ENCODE results near the gene PEAK1.

PEAK1 gene

DNA sequence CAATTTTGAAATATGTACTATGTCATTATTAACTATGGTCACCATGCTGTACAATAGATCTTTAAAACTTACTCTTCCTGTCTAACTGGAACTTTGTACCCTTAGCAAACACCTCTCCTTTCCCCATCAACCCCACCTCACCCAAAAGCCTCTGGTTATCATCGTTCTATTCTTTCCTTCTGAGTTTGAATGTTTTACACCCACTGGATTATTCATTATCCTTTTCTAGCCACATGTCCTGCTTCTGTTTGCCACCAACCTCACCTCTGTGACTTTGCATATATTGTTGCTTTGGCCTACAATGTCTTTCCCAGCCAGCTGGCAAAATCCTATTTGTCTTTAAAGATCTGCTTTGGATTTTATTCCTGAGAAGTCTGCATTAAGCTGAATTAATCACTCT is 246.4 kb downstream of the PEAK1 start:
- Histone ChIP-seq H3K27ac (replicated peaks; ENCODE audit: low read length) (no peak overlapping the region), H3K23ac (ENCODE audit: low read depth, low read length, poor library complexity) (no peak overlapping the region), H2AK5ac (ENCODE audit: low read depth, low read length) (no peak overlapping the region), H2BK12ac (ENCODE audit: low read length) (no peak overlapping the region), H3K27me3 (ENCODE audit: control insufficient read depth in 3 of 3, insufficient read depth in 3 of 3, low read depth in 1 of 3, low read length in 3 of 3) (no peaks in the 10 kb centered on the region), H3K9me3 (replicated peaks in 1 of 2; ENCODE audit: control insufficient read depth in 2 of 2, insufficient read depth in 1 of 2, low read depth in 1 of 2, low read length in 2 of 2) (no peaks in the 10 kb centered on the region), H2BK15ac (ENCODE audit: low read length) (no peak overlapping the region), H3K4ac (ENCODE audit: low read length) (no peak overlapping the region), H3K4me2 (ENCODE audit: insufficient read depth, low read length, poor library complexity, severe bottlenecking) (no peak overlapping the region), H2BK5ac (ENCODE audit: low read length) (no peak overlapping the region), H4K8ac (ENCODE audit: low read depth, low read length) (no peak overlapping the region), H3K14ac (ENCODE audit: low read length) (no peak overlapping the region), H2AFZ (ENCODE audit: low read length) (no peak overlapping the region), H3K9ac (ENCODE audit: low read depth, low read length, poor library complexity) (no peak overlapping the region), H3K18ac (ENCODE audit: low read length) (no peak overlapping the region), H3K36me3 (replicated peaks in 1 of 2; ENCODE audit: control insufficient read depth in 2 of 2, insufficient read depth in 2 of 2, low read length in 2 of 2) (peaks cover 0 to 3% of the 10 kb centered on the region in 2 donors), H3K79me1 (ENCODE audit: low read depth, low read length) (no peaks in the 10 kb centered on the region), H3K4me1 (ENCODE audit: control insufficient read depth in 2 of 2, insufficient read depth in 1 of 2, low read depth in 1 of 2, low read length in 2 of 2) (no peaks in the 10 kb centered on the region), H3K4me3 (ENCODE audit: low read length in 2 of 2) (no peak overlapping the region), H2BK120ac (ENCODE audit: low read depth, low read length) (no peak overlapping the region), H4K91ac (ENCODE audit: low read depth, low read length, poor library complexity) (no peak overlapping the region)
- DNase-seq (ENCODE audit: low spot score) = no peak
- no CpG with 5 or more reads among the region's 1 CpG for WGBS, 2 donors (ENCODE audit: extremely low coverage in 2 of 2, insufficient read length in 2 of 2, insufficient replicate concordance in 1 of 2)

DNA sequence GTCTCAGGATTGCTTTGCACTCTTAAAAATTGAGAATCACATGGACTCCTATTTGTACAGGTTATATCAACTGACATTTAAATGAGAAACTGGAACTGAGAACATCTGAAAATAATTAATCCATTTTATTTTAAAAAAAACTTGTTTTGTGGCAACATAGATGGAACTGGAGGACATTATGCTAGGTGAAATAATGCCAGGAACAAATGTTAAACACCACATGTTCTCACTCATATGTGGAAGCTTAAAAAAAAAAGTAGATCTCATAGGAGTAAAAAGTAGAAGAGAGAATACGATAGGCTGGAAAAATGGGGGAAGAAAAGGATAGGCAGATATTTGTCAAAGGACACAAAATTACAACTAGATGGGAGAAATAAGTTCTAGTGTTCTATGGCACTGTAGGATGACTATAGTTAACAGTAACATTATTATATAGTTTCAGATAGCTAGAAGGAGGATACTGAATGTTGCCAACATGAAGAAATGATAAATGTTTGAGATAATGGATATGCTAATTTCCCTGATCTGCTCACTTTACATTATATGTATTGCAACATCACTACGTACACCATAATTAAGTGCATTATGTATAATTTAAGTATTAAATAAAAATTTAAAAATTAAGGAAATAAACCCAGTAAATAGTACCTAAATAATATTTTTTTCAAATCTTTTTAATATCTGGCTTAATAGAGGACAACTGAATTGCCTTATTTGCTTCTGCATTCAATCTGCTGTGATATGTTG is 248.5 kb downstream of the PEAK1 start:
- Histone ChIP-seq H2BK120ac (ENCODE audit: low read depth, low read length) (no peak overlapping the region), H3K79me1 (ENCODE audit: low read depth, low read length) (no peaks in the 10 kb centered on the region)
- no CpG with 5 or more reads among the region's 2 CpGs for WGBS, 2 donors (ENCODE audit: extremely low coverage in 2 of 2, insufficient read length in 2 of 2, insufficient replicate concordance in 1 of 2)

DNA sequence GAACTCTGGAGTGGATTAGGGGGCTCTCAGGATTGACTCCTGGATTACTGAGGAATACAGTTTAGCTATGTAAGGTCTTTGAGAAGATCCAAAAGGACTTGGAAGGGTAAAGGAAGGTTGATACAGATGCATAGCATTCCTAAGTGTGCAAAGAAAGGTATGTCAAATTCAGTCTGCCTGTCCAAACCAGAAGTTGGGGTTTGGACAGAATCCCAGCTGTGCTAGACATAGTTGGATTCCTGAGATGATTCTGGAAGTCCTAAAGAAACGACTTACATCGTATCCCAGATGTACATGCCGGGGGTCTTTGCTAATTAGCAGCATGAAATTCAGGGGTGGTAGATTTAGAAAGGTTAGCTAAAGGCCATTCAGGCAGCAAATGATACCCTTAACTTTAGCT is 251.3 kb downstream of the PEAK1 start:
- no peak overlapping the region for H2AFZ ChIP-seq (ENCODE audit: low read length)
- no peak overlapping the region for H4K91ac ChIP-seq (ENCODE audit: low read depth, low read length, poor library complexity)
- H3K4me1 ChIP-seq (ENCODE audit: control insufficient read depth in 2 of 2, insufficient read depth in 1 of 2, low read depth in 1 of 2, low read length in 2 of 2) = peaks cover 0 to 2% of the 10 kb centered on the region in 2 donors
- no peak overlapping the region for H3K18ac ChIP-seq (ENCODE audit: low read length)
- no peak overlapping the region for H2BK5ac ChIP-seq (ENCODE audit: low read length)
- H2BK15ac ChIP-seq (ENCODE audit: low read length) = no peak overlapping the region
- no peaks in the 10 kb centered on the region for H3K36me3 ChIP-seq (replicated peaks in 1 of 2; ENCODE audit: control insufficient read depth in 2 of 2, insufficient read depth in 2 of 2, low read length in 2 of 2)
- no peak overlapping the region for H3K14ac ChIP-seq (ENCODE audit: low read length)
- no peaks in the 10 kb centered on the region for H3K9me3 ChIP-seq (replicated peaks in 1 of 2; ENCODE audit: control insufficient read depth in 2 of 2, insufficient read depth in 1 of 2, low read depth in 1 of 2, low read length in 2 of 2)
- H2AK5ac ChIP-seq (ENCODE audit: low read depth, low read length) = no peak overlapping the region
- no CpG with 5 or more reads among the region's 3 CpGs for whole genome bisulfite sequencing, 2 donors (ENCODE audit: extremely low coverage in 2 of 2, insufficient read length in 2 of 2, insufficient replicate concordance in 1 of 2)
- H3K4me3 ChIP-seq (ENCODE audit: low read length in 2 of 2) = no peak overlapping the region
- H3K9ac ChIP-seq (ENCODE audit: low read depth, low read length, poor library complexity) = no peak overlapping the region
- no peak for DNase-seq (ENCODE audit: low spot score)
- no peaks in the 10 kb centered on the region for H3K79me1 ChIP-seq (ENCODE audit: low read depth, low read length)
- H4K8ac ChIP-seq (ENCODE audit: low read depth, low read length) = no peak overlapping the region
- no peak overlapping the region for H3K27ac ChIP-seq (replicated peaks; ENCODE audit: low read length)
- H2BK12ac ChIP-seq (ENCODE audit: low read length) = no peak overlapping the region
- no peak overlapping the region for H3K4me2 ChIP-seq (ENCODE audit: insufficient read depth, low read length, poor library complexity, severe bottlenecking)
- no peaks in the 10 kb centered on the region for H3K27me3 ChIP-seq (ENCODE audit: control insufficient read depth in 3 of 3, insufficient read depth in 3 of 3, low read depth in 1 of 3, low read length in 3 of 3)
- H3K4ac ChIP-seq (ENCODE audit: low read length) = no peak overlapping the region
- H3K23ac ChIP-seq (ENCODE audit: low read depth, low read length, poor library complexity) = no peak overlapping the region
- H2BK120ac ChIP-seq (ENCODE audit: low read depth, low read length) = no peak overlapping the region

More for the DNA sequence above, 248.5 kb downstream of the PEAK1 start:
- Histone ChIP-seq H2BK5ac (ENCODE audit: low read length) (no peak overlapping the region), H2BK12ac (ENCODE audit: low read length) (no peak overlapping the region), H3K4me2 (ENCODE audit: insufficient read depth, low read length, poor library complexity, severe bottlenecking) (no peak overlapping the region), H3K4ac (ENCODE audit: low read length) (no peak overlapping the region), H3K23ac (ENCODE audit: low read depth, low read length, poor library complexity) (no peak overlapping the region), H3K9ac (ENCODE audit: low read depth, low read length, poor library complexity) (no peak overlapping the region), H2AK5ac (ENCODE audit: low read depth, low read length) (no peak overlapping the region), H3K4me3 (ENCODE audit: low read length in 2 of 2) (no peak overlapping the region), H4K8ac (ENCODE audit: low read depth, low read length) (no peak overlapping the region), H3K9me3 (replicated peaks in 1 of 2; ENCODE audit: control insufficient read depth in 2 of 2, insufficient read depth in 1 of 2, low read depth in 1 of 2, low read length in 2 of 2) (no peaks in the 10 kb centered on the region), H3K14ac (ENCODE audit: low read length) (no peak overlapping the region), H3K27ac (replicated peaks; ENCODE audit: low read length) (no peak overlapping the region), H4K91ac (ENCODE audit: low read depth, low read length, poor library complexity) (no peak overlapping the region), H2AFZ (ENCODE audit: low read length) (no peak overlapping the region), H3K27me3 (ENCODE audit: control insufficient read depth in 3 of 3, insufficient read depth in 3 of 3, low read depth in 1 of 3, low read length in 3 of 3) (no peaks in the 10 kb centered on the region), H3K18ac (ENCODE audit: low read length) (no peak overlapping the region), H3K36me3 (replicated peaks in 1 of 2; ENCODE audit: control insufficient read depth in 2 of 2, insufficient read depth in 2 of 2, low read length in 2 of 2) (no peaks in the 10 kb centered on the region), H3K4me1 (ENCODE audit: control insufficient read depth in 2 of 2, insufficient read depth in 1 of 2, low read depth in 1 of 2, low read length in 2 of 2) (no peaks in the 10 kb centered on the region), H2BK15ac (ENCODE audit: low read length) (no peak overlapping the region)
- DNase-seq (ENCODE audit: low spot score) = no peak

DNA sequence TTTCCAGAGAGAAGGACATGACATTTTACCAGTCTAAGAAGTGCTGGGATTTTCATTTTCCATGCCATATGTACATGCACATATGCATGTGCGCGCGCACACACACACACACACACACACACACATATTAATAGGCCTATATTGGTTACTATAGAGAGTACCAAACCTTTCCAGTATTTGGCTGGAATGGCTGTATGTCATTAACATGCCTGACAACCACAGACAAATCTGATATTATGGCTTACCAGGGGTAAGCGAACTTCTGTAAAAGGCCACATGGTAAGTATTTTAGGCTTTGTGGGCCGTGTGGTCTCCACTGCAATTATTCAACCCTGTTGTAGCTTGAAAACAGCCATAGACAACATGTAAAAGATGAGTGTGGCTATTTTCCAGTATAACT is 251.8 kb downstream of the PEAK1 start:
- Histone ChIP-seq H4K8ac (ENCODE audit: low read depth, low read length) (no peak overlapping the region), H2BK5ac (ENCODE audit: low read length) (no peak overlapping the region), H2BK15ac (ENCODE audit: low read length) (no peak overlapping the region), H3K4ac (ENCODE audit: low read length) (no peak overlapping the region), H3K79me1 (ENCODE audit: low read depth, low read length) (no peaks in the 10 kb centered on the region), H3K27me3 (ENCODE audit: control insufficient read depth in 3 of 3, insufficient read depth in 3 of 3, low read depth in 1 of 3, low read length in 3 of 3) (no peaks in the 10 kb centered on the region), H3K36me3 (replicated peaks in 1 of 2; ENCODE audit: control insufficient read depth in 2 of 2, insufficient read depth in 2 of 2, low read length in 2 of 2) (no peaks in the 10 kb centered on the region), H3K14ac (ENCODE audit: low read length) (no peak overlapping the region), H2BK12ac (ENCODE audit: low read length) (no peak overlapping the region), H2AK5ac (ENCODE audit: low read depth, low read length) (no peak overlapping the region), H3K4me3 (ENCODE audit: low read length in 2 of 2) (no peak overlapping the region), H4K91ac (ENCODE audit: low read depth, low read length, poor library complexity) (no peak overlapping the region), H2BK120ac (ENCODE audit: low read depth, low read length) (no peak overlapping the region), H3K9ac (ENCODE audit: low read depth, low read length, poor library complexity) (no peak overlapping the region), H3K27ac (replicated peaks; ENCODE audit: low read length) (no peak overlapping the region), H3K23ac (ENCODE audit: low read depth, low read length, poor library complexity) (no peak overlapping the region), H3K9me3 (replicated peaks in 1 of 2; ENCODE audit: control insufficient read depth in 2 of 2, insufficient read depth in 1 of 2, low read depth in 1 of 2, low read length in 2 of 2) (no peaks in the 10 kb centered on the region), H3K4me1 (ENCODE audit: control insufficient read depth in 2 of 2, insufficient read depth in 1 of 2, low read depth in 1 of 2, low read length in 2 of 2) (peaks cover 0 to 2% of the 10 kb centered on the region in 2 donors), H3K18ac (ENCODE audit: low read length) (no peak overlapping the region), H2AFZ (ENCODE audit: low read length) (no peak overlapping the region), H3K4me2 (ENCODE audit: insufficient read depth, low read length, poor library complexity, severe bottlenecking) (no peak overlapping the region)
- WGBS, 2 donors (ENCODE audit: extremely low coverage in 2 of 2, insufficient read length in 2 of 2, insufficient replicate concordance in 1 of 2) = no CpG with 5 or more reads among the region's 5 CpGs
- no peak for DNase-seq (ENCODE audit: low spot score)
